A549 treated with CpdA at 1 μM for 4 hours (cell line): ENCODE data around the gene CEND1. TPM values are rescaled to one million over a fixed set of nuclear protein-coding genes. Genes with fewer than 3 reads are reported as not detected.

ENCODE experiments used
- total RNA-seq: library from RNA; stranded (reverse); fragments of 200-300 nt; extraction: Qiagen RNA extraction; gene quantifications from 5 replicates; pipeline ENCODE4 v1.2.3, GENCODE V29; 2022; ENCODE audit warnings: low read depth

CEND1 gene
- 1.6 to 1.8 TPM (median 1.7 TPM) in 5 replicates for total RNA-seq

GRCh38 chr11:789943-790342 is at the start of gene CEND1:
TSS of gene CEND1 (minus strand) at chr11:790090. CDS start at chr11:788576, 1,514 bp downstream.

GRCh38 chr11:832529-833113 is 42.7 kb upstream of the CEND1 start, which contains the start of gene CD151:
TSS of gene CD151 (plus strand) at chr11:832952. CDS start at chr11:836070, 3,118 bp downstream.

GRCh38 chr11:827897-828192 is 38.0 kb upstream of the CEND1 start, which contains the start of gene CRACR2B:
TSS of gene CRACR2B (plus strand) at chr11:827919. CDS start at chr11:828608, 689 bp downstream.

GRCh38 chr11:818396-819128 is 28.7 kb upstream of the CEND1 start, which contains the start of gene PNPLA2:
TSS of gene PNPLA2 (plus strand) at chr11:818914. CDS start at chr11:819719, 805 bp downstream.

DNA sequence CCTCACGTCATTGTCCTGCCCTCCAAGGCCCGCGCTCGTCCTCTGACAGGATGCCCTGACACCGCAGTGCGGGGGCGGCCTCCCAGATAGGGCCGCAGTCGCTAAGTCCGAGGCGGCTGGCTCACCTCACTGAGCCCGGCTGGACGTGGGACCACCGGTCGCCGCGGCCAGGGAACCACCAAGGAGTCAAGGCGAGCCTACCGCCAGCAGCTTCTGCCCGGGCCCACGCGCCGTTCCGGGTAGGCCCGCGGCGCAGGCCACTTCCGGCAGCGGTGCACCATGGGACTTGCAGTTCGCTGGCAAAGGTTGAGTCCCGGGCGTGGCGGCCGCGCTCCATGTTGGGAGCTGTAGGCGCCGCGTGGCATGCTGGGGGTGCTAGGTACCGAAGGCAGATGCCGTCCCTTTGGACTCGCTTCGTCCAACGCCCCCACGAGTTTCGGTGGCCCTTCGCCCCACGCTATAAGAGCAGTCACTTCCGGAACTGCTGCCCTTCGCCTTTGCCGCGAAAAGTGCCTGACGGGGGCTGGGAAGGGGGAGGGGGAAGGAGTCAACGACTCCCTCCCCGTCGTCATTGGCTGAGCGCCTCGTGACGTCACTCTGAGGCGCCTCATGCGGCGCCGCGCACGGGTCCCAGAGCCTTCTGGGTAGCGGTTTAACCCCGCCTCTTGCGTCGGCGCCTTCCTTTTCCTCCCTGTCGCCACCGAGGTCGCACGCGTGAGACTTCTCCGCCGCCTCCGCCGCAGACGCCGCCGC is 19.6 kb upstream of the CEND1 start, which contains the start of gene RPLP2:
Gene RPLP2, plus strand, starts transcription at position 681 of the 753 bp plus-strand sequence. CDS start 268 bp downstream, outside the sequence.

DNA sequence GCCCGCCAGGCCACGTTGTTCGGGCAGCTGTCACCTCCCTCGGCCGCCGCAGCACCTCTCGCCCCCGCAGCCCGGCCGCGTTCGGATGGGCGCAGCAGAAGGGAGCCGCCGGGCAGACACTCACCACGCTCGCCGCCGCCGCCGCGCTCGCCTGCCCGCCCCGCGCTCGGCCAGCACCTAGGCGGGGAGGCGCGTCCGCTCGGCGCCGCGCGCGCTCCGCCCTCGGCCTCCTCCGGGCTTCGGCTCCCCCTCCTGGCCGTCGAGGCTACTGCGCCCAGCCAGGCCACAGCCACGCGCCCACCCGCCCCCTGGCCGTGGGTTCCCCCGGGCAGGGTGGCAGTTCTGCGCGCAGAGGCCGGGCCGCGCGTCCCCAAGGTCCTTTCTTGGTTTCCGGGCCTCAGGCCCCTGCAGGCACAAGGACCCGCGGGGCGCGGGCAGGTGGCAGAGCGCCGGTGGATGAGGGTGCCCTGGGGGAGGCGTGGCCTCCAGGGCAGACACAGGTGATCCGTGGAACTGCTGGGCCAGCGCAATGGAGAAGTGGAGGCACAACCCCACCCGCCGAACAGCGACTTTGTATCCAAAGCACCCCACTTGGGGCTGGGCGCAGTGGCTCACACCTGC is 8.3 kb upstream of the CEND1 start, which contains the start of gene SLC25A22:
Gene SLC25A22, minus strand, starts transcription at position 189 of the 621 bp plus-strand sequence. CDS start 3,275 bp downstream, outside the sequence.

DNA sequence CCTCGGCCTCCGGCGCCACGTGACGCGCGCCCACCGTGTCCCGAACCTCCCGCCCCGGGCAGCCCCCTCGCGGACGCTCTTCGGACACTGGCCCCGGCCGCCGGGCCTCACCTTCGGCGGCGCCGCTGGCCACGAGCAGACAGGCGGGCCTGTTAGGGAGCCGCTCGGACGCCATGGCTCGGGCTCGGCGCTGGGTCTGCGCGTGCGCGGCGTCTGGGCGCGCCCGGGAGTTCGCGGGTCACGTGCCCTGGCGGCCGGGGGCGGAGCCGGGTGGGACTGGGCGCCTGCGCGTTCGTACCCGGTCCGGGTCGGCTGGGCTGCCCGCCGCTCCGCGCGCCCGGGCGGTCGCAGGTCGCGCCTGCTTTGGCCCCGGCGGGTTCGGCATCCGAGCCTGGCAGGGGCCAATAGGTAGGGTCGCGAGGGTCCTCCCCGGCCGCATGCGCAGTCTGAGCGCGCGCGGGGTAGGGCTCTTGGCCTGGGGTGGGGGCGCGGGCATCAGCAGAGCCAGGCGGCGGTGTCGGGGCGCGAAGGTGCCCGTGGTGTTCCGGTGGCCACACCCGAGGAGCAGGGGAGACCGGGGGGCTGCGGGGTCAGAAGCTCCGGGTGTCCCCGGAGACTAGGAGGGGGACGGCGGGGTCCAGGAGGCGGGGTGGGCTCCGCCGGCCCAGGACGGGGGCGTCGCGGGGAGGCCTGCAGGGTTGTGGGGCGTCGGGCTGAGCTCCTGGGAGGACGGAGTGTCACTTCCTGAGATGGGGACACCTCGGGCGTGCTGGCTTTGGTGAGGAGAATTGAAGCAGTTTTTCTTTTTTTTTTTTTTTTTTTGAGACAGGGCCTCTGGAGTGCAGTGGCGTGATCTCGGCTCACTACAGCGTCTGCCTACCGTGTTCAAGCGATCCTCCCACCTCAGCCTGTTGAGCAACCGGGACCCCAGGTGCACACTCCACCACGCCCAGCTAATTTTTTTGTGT is 12.3 kb downstream of the CEND1 start, which contains the start of gene GATD1:
Gene GATD1, minus strand, starts transcription at position 200 of the 968 bp plus-strand sequence. Its CDS starts 25 bp downstream, at position 175.

GRCh38 chr11:747158-748006 is 42.5 kb downstream of the CEND1 start, which contains the start of gene TALDO1:
TSS of gene TALDO1 (plus strand) at chr11:747464. CDS start at chr11:747482, 18 bp downstream.

Other genes with a start within 250 kb of the CEND1 start
- gene LMNTD2, start 229.4 kb downstream of the CEND1 start, total RNA-seq: 2.0 to 3.5 TPM (median 2.3 TPM) in 5 replicates
- 30.8 to 37.0 TPM (median 33.0 TPM) in 5 replicates for gene RASSF7, start 229.1 kb downstream of the CEND1 start, total RNA-seq
- 28.0 to 34.8 TPM (median 34.2 TPM) in 5 replicates for gene PHRF1, start 213.6 kb downstream of the CEND1 start, total RNA-seq
- 4.7 to 6.9 TPM (median 6.3 TPM) in 5 replicates for gene IRF7, start 174.1 kb downstream of the CEND1 start, total RNA-seq
- gene CDHR5, start 165.1 kb downstream of the CEND1 start, total RNA-seq: 0.03 to 0.19 TPM (median 0.03 TPM) in 3 of 5 replicates, not detected in the others
- gene SCT, start 162.9 kb downstream of the CEND1 start, total RNA-seq: not detected in 5 replicates
- 0.13 to 0.41 TPM (median 0.28 TPM) in 4 of 5 replicates, not detected in the other for gene DRD4, start 152.8 kb downstream of the CEND1 start, total RNA-seq
- 25.7 to 36.7 TPM (median 34.9 TPM) in 5 replicates for gene DEAF1, start 94.9 kb downstream of the CEND1 start, total RNA-seq
- 8.9 to 11.1 TPM (median 10.7 TPM) in 5 replicates for gene TMEM80, start 94.3 kb downstream of the CEND1 start, total RNA-seq
- 78.2 to 132 TPM (median 114 TPM) in 5 replicates for gene EPS8L2, start 83.9 kb downstream of the CEND1 start, total RNA-seq
- 415 to 447 TPM (median 432 TPM) in 5 replicates for gene TALDO1, start 42.6 kb downstream of the CEND1 start, total RNA-seq
- gene GATD1, start 12.6 kb downstream of the CEND1 start, total RNA-seq: 38.5 to 51.7 TPM (median 45.2 TPM) in 5 replicates
- 23.3 to 38.0 TPM (median 36.9 TPM) in 5 replicates for gene SLC25A22, start 8.2 kb upstream of the CEND1 start, total RNA-seq
- gene PIDD1, start 15.1 kb upstream of the CEND1 start, total RNA-seq: 8.7 to 15.1 TPM (median 14.5 TPM) in 5 replicates
- gene RPLP2, start 19.9 kb upstream of the CEND1 start, total RNA-seq: 1,534 to 2,430 TPM (median 2,343 TPM) in 5 replicates
- 33.3 to 63.5 TPM (median 54.2 TPM) in 5 replicates for gene PNPLA2, start 28.8 kb upstream of the CEND1 start, total RNA-seq
- gene CRACR2B, start 37.8 kb upstream of the CEND1 start, total RNA-seq: 2.1 to 4.9 TPM (median 3.6 TPM) in 5 replicates
- gene CD151, start 42.9 kb upstream of the CEND1 start, total RNA-seq: 725 to 823 TPM (median 751 TPM) in 5 replicates
- gene POLR2L, start 52.4 kb upstream of the CEND1 start, total RNA-seq: 565 to 731 TPM (median 616 TPM) in 5 replicates
- 117 to 183 TPM (median 173 TPM) in 5 replicates for gene TSPAN4, start 52.8 kb upstream of the CEND1 start, total RNA-seq
- 70.7 to 81.3 TPM (median 76.3 TPM) in 5 replicates for gene CHID1, start 120.7 kb upstream of the CEND1 start, total RNA-seq
- 32.1 to 39.7 TPM (median 36.5 TPM) in 5 replicates for gene AP2A2, start 135.8 kb upstream of the CEND1 start, total RNA-seq
- gene MUC6, start 246.6 kb upstream of the CEND1 start, total RNA-seq: under 0.01 to 0.01 TPM in 2 of 5 replicates, not detected in the others